Measurements from ENCODE around the gene NECAB2. TPM values are rescaled to one million over a fixed set of nuclear protein-coding genes. Genes with fewer than 3 reads are reported as not detected.

The NECAB2 gene
- total and polyA plus RNA-seq, 4 donors: 0.10 to 0.57 (median 0.39) TPM

- H3K27ac ChIP-seq (ENCODE audit: low read depth in 1 of 2, low read length in 1 of 2): no peak overlapping the region
- ATAC-seq (ENCODE audit: insufficient read depth, low FRiP score) (no peak), DNase-seq (peak in 1 of 3 donors; percentile 38)
- peaks cover 0 to 8% (median 4%) of the 10 kb centered on the region in 4 donors for H3K9me3 ChIP-seq (ENCODE audit: control insufficient read depth in 4 of 4, insufficient read depth in 3 of 4, low read length in 3 of 4)
- no peak overlapping the region for H3K4me3 ChIP-seq
- H3K9ac ChIP-seq (ENCODE audit: insufficient read depth in 1 of 2, low read length in 2 of 2): no peak overlapping the region
- peaks cover 0 to under 1% (median 0%) of the 10 kb centered on the region in 5 donors for H3K4me1 ChIP-seq (ENCODE audit: control insufficient read depth in 5 of 5, insufficient read depth in 5 of 5, low read length in 5 of 5)
- H3K27me3 ChIP-seq (ENCODE audit: control insufficient read depth in 3 of 3, insufficient read depth in 3 of 3, low read length in 2 of 3): no peaks in the 10 kb centered on the region
- 62 to 73% methylated on average over 15 of the region's 15 CpGs for WGBS, 2 donors
- no peaks in the 10 kb centered on the region for H3K36me3 ChIP-seq (ENCODE audit: control insufficient read depth in 4 of 4, insufficient read depth in 4 of 4, low read length in 4 of 4)
- TF ChIP-seq, protein P1, sequence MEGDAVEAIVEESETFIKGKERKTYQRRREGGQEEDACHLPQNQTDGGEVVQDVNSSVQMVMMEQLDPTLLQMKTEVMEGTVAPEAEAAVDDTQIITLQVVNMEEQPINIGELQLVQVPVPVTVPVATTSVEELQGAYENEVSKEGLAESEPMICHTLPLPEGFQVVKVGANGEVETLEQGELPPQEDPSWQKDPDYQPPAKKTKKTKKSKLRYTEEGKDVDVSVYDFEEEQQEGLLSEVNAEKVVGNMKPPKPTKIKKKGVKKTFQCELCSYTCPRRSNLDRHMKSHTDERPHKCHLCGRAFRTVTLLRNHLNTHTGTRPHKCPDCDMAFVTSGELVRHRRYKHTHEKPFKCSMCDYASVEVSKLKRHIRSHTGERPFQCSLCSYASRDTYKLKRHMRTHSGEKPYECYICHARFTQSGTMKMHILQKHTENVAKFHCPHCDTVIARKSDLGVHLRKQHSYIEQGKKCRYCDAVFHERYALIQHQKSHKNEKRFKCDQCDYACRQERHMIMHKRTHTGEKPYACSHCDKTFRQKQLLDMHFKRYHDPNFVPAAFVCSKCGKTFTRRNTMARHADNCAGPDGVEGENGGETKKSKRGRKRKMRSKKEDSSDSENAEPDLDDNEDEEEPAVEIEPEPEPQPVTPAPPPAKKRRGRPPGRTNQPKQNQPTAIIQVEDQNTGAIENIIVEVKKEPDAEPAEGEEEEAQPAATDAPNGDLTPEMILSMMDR (IDR thresholded peaks at IDR 0.05; ENCODE audit: control extremely low read depth, extremely low read depth): no peak
These were observed 64.6 kb downstream of the NECAB2 start for GRCh38 chr16:84032458-84033178.

DNA sequence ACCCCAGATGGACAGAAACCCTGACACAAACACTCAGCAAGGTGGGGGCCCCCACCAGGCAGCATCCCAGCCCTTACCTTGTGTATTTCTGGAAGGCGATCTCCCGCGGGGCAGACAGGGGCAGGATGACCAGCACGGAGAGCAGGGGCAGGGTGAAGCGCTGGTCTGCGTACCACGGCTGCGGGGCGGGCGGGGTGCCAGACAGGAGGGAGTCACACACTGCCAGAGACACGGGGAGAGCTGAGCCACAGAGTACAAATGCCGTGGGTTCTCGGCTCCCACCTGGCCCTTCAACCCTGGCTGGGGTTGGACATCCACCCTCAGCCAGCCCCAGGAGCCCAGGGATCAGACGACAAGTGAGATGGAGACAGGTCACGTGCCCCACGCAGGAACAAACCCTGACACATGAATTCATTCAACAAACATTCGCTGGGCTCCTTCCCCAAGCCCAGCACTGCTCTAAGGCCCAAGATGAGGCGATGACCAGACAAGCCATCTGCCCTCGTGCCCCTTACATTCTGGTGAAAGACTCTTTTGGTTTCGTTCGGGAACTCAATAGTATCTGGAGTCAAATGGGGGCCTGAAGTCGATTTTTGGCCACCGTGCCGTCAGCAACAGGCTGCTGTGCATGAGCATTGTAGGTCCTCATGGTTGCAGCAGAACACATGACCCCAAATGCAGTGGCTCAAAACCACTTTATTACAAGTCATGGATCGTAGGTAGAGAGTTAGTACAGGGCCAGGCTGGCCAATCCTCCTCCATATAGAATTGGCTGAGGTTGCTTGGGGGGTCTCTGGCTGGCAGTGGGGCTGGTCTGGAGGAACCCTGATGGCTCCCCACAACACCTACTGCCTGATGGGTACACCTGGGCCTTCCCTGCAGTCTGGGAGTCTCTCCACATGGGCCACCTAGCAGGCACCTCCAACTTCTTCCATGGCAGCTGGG is 65.5 kb downstream of the NECAB2 start:
- ATAC-seq (ENCODE audit: insufficient read depth, low FRiP score) (no peak), DNase-seq (no peak)
- Histone ChIP-seq H3K27me3 (ENCODE audit: control insufficient read depth in 3 of 3, insufficient read depth in 3 of 3, low read length in 2 of 3) (no peaks in the 10 kb centered on the region), H3K36me3 (ENCODE audit: control insufficient read depth in 4 of 4, insufficient read depth in 4 of 4, low read length in 4 of 4) (no peaks in the 10 kb centered on the region), H3K4me3 (no peak overlapping the region), H3K27ac (ENCODE audit: low read depth in 1 of 2, low read length in 1 of 2) (no peak overlapping the region), H3K4me1 (ENCODE audit: control insufficient read depth in 5 of 5, insufficient read depth in 5 of 5, low read length in 5 of 5) (no peaks in the 10 kb centered on the region), H3K9ac (ENCODE audit: insufficient read depth in 1 of 2, low read length in 2 of 2) (no peak overlapping the region), H3K9me3 (ENCODE audit: control insufficient read depth in 4 of 4, insufficient read depth in 3 of 4, low read length in 3 of 4) (peaks cover 0 to 7% (median 4%) of the 10 kb centered on the region in 4 donors)
- 85 to 89% methylated on average over 24 to 25 of the region's 25 CpGs for WGBS, 2 donors
- TF ChIP-seq, protein P1 (IDR thresholded peaks at IDR 0.05; ENCODE audit: control extremely low read depth, extremely low read depth): no peak

DNA sequence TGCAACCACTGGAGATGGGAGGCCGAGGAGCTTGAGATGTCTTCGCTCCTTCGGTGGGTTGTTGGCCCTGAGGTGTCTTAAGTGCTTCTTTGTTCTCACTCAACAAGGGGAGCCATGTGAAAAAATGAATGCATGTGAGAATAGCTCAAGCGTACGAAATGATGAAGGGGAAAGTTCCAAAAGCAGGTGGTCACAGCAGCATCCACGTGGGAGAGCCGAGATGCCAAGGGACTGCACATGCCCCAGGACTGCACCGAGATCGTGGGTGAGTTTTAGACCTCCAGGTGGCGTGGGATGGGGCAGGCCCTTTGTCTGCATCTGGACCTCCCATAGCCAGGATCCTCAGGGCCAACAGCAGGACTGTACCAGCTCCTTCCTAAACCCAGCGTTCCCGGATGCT is 66.5 kb downstream of the NECAB2 start:
- 92 to 93% methylated on average over 12 of the region's 12 CpGs for WGBS, 2 donors
- H3K9me3 ChIP-seq (ENCODE audit: control insufficient read depth in 4 of 4, insufficient read depth in 3 of 4, low read length in 3 of 4): peaks cover 0 to 7% (median 4%) of the 10 kb centered on the region in 4 donors
- no peaks in the 10 kb centered on the region for H3K36me3 ChIP-seq (ENCODE audit: control insufficient read depth in 4 of 4, insufficient read depth in 4 of 4, low read length in 4 of 4)
- H3K4me3 ChIP-seq: no peak overlapping the region
- H3K27ac ChIP-seq (ENCODE audit: low read depth in 1 of 2, low read length in 1 of 2): no peak overlapping the region
- TF ChIP-seq, protein P1 (IDR thresholded peaks at IDR 0.05; ENCODE audit: control extremely low read depth, extremely low read depth): no peak
- no peak overlapping the region for H3K9ac ChIP-seq (ENCODE audit: insufficient read depth in 1 of 2, low read length in 2 of 2)
- DNase-seq (no peak), ATAC-seq (ENCODE audit: insufficient read depth, low FRiP score) (no peak)
- no peaks in the 10 kb centered on the region for H3K27me3 ChIP-seq (ENCODE audit: control insufficient read depth in 3 of 3, insufficient read depth in 3 of 3, low read length in 2 of 3)
- no peaks in the 10 kb centered on the region for H3K4me1 ChIP-seq (ENCODE audit: control insufficient read depth in 5 of 5, insufficient read depth in 5 of 5, low read length in 5 of 5)

Measured in lung (tissue), 12 donors.